ENCODE data around the gene ERO1B.
A peak's percentile ranks its signal among the peaks of the same experiment; 100 is the strongest.
"Not testable (repeated sequence)": the region's sequence is repeated elsewhere in the genome, so short reads cannot be mapped to it uniquely, and the experiment has no call there.

Gene ERO1B

DNA sequence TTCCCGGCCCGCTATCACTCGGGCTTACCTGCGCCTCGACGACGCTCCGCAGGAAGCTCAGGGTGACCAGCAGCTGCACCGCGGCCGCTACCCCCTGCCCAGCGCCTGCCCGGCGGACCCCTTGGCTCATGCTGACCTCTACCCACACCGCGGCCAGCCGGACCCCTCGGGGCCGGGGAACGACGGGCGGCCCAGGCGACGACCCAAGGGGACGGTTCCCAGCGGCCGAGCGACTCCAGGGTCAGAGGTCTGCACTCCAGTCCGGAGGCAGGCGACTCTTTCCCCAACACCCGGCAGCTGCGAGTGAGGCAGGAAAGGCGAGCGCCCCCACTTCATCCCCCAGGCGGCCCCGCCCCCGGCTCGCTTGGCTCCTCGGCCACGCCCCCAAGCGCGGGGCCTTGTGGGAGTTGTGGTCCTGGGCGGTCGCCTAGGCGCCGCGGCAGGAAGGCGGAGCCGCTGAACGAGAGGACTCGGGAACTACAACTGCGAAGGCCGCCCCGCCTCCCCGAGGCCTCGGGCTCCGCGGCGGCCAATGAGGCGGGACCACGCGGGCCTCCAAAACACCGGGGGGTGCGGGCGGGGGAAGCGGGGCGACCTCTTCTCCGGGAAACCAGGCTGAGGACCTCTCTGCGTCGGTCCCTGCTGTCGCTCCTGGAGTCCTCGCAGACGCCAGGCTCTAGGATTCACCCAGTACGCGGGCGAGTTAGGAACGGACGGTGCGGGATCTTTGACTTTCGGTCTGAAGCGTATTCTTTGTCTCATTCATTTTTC is at the start of gene ERO1B:
ERO1B (minus strand) TSS at position 305 of the 771 bp plus-strand sequence; CDS start at position 130, 175 bp downstream.
- peak; percentile 90 for DNase-seq (ENCODE audit: low read depth, low spot score)

- not testable (repeated sequence) for DNase-seq (ENCODE audit: low read depth, low spot score)
Observed at GRCh38 chr1:236331412-236331811, 49.7 kb upstream of the ERO1B start.

DNA sequence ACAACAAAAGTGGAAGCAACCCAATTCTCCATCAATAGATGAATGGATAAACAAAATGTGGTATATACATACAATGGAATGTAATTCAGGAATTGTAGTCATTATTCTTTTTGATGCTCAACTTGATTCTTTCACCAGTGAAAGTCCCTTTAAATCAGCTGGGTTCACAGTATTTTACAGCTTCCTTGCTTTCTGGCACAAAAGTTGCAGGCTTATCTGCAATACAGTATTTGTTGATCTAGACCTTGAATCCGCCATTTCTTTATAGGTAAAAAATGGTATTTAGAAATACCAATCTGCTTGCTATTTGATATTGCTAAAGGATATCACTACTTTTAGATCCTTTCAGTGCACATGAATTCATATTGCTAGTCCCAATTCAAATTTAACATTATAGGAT is 44.7 kb upstream of the ERO1B start:
- DNase-seq (ENCODE audit: low read depth, low spot score) = no peak

GRCh38 chr1:236325567-236325966 is 43.8 kb upstream of the ERO1B start:
- no peak for DNase-seq (ENCODE audit: low read depth, low spot score)

GRCh38 chr1:236323819-236324411 is 42.2 kb upstream of the ERO1B start:
- no peak for DNase-seq (ENCODE audit: low read depth, low spot score)

GRCh38 chr1:236322566-236323409 is 41.0 kb upstream of the ERO1B start:
- no peak for DNase-seq (ENCODE audit: low read depth, low spot score)

DNA sequence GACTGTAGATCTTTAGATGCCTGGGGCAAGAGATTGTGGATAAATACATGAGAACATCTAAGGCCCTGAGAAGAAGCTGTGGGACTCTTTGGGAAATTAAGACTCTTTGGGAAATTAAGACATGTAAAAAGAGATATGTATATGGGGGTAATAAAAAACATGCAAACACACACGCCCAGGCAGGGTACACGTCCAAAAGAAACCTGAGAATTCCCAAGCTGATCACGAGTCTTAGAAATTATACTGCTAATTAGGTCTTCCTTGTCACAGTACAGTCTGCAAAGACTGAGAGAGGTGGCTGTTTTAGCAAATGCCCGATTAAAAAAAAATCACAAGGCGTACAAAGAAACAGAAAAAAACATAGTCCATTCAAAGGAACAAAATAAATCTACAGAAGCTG is 39.3 kb upstream of the ERO1B start:
- DNase-seq (ENCODE audit: low read depth, low spot score) = no peak

- DNase-seq (ENCODE audit: low read depth, low spot score) = no peak
Observed at GRCh38 chr1:236320671-236321070, 38.9 kb upstream of the ERO1B start.

GRCh38 chr1:236320214-236320613 is 38.5 kb upstream of the ERO1B start:
- no peak for DNase-seq (ENCODE audit: low read depth, low spot score)

GRCh38 chr1:236316437-236316836 is 34.7 kb upstream of the ERO1B start:
- no peak for DNase-seq (ENCODE audit: low read depth, low spot score)

- DNase-seq (ENCODE audit: low read depth, low spot score) = no peak
Observed at GRCh38 chr1:236315518-236315917, 33.8 kb upstream of the ERO1B start.

DNA sequence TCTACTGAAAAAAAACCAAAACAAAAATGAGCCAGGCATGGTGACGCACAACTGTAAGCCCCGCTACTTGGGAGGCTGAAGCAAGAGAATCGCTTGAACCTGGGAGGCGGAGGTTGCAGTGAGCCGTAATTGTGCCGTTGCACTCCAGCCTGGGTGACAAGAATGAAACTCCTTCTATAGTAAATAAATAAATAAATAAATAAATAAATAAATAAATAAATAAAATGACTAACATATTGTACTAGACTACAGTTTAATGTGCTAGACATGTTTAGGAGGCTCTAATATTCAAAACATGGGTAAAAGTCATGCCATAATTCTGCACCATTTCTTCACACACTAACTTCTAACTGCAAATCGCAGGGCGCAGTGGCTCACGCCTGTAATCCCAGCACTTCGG is 33.3 kb upstream of the ERO1B start:
- DNase-seq (ENCODE audit: low read depth, low spot score) = no peak

DNA sequence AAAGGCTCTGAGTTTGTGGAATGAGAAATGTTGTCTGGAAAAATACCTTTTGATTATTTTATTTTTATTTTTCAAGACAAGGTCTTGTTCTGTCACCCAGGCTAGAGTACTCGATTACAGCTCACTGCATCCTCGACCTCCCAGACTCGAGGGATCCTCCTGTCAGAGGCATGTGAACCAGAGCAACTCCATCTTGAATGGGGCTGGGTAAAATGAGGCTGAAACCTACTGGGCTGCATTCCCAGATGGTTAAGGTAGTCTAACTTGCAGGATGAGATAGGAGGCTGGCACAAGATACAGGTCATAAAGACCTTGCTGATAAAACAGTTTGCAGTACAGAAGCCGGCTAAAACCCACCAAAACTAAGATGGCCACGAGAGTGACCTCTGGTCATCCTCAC is 32.3 kb upstream of the ERO1B start:
- DNase-seq (ENCODE audit: low read depth, low spot score) = not testable (repeated sequence)

DNA sequence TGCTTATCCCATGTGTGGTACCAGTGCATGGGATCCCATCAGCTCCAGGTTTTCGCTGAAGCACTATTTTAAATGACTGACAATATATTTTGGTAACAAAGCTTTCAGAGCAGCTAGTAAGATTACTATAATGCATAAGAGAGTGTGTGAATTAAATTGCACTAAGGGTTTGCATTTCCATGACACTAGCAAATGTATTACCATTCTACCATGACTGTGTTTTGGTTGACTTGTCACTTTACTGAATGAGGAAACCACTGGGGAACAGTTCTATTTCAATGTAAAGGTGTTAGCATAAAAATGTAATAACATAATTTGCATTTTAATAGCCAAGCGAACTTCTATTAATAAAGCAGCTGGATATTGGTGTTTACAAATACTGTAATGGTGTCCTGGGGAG is 31.7 kb upstream of the ERO1B start:
- no peak for DNase-seq (ENCODE audit: low read depth, low spot score)

GRCh38 chr1:236311040-236311439 is 29.3 kb upstream of the ERO1B start:
- DNase-seq (ENCODE audit: low read depth, low spot score) = no peak

DNA sequence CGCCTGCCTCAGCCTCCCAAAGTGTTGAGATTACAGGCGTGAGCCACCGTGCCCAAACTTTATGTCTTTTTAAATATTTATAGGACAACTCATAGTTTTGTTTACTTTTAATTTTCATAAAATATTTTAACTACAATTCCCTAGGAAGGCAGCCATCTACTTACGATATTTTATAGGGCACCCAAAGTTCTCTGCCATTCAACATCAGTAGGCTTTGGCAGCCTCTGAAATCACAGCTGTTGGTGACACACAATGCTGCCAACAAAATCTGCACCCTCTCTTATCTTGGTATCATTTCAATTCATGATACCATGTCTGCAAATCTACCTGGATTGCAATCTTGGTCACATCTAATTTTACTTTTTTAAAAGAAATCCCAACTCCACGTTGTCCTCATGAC is 27.1 kb upstream of the ERO1B start:
- no peak for DNase-seq (ENCODE audit: low read depth, low spot score)

- no peak for DNase-seq (ENCODE audit: low read depth, low spot score)
Observed at GRCh38 chr1:236307435-236307834, 25.7 kb upstream of the ERO1B start.

DNA sequence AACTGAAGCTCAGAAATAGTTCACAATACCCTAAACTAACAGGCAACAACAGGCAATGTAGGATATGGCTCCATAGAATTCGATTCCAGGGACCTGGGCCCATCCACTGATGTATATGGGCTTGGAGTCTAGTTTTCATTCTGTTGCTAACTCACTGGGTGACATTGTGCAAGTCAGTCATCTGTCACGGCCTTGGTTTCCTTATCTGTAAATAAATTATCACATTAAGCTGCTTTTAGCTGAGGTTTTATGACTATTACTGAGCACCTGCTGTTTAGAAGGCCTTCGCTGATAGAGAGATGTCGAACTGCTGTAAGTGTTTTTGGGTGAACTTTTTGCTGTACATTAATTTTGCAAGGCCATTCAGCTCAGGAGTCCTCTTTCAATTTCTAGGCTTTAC is 22.9 kb upstream of the ERO1B start:
- DNase-seq (ENCODE audit: low read depth, low spot score) = no peak

DNA sequence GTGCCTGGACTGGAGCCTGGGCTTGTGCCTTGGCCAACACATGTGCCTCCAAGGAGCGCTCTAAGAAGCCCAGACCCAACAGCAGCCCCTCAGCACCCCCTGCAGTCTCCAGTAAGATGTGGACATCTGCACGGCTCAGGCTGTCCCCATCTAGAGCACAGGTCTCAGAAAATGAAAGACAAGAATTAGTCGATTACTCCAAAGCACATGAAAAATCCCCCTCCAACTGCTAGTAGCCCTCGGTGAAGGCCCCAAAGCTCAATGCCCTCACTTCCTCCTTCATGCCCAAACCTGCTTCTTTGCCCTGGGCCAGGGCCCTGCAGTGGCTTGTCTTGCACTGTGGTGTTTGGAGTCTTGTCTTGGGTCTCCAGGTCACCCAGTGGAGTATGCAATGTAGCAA is 21.9 kb upstream of the ERO1B start:
- no peak for DNase-seq (ENCODE audit: low read depth, low spot score)

DNA sequence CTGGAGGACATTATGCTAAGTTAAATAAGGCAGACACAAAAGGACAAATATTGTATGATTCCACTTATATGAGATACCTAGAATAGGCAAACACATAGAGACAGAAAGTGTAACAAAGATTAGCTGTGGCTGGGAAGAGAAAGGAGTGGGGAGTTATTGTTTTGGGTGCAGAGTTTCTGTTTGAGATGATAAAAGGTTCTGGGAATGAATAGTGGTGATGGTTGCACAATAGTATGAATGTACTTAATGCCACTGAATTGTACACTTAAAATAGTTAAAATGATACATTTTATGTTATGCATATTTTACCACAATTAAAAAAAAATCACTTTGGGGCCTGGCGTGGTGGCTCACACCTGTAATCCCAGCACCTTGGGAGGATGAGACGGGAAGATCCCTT is 21.2 kb upstream of the ERO1B start:
- no peak for DNase-seq (ENCODE audit: low read depth, low spot score)

DNA sequence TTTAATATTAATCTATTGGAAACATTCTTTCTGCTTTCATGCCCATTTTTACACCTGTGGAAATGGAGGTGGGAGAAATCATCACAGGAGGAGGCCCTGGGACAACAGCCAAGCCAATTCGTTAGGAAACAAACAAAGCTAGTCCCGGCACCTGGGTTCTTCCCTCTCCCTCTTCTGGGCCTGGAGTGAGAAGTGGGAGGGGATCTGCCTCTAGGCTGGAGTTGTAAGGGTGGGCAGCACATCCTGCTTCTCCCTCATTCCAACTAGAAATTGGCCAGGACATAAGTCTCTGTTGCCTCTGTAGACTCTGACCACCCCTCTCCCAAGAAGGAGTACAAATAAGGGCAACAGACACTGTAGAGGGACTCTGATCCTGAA is 20.2 kb upstream of the ERO1B start:
- no peak for DNase-seq (ENCODE audit: low read depth, low spot score)

GRCh38 chr1:236301080-236301957 is 19.6 kb upstream of the ERO1B start:
- no peak for DNase-seq (ENCODE audit: low read depth, low spot score)
